Measurements from ENCODE around the gene ASB18. TPM values are rescaled to one million over a fixed set of nuclear protein-coding genes. Genes with fewer than 3 reads are reported as not detected.
A peak's percentile ranks its signal among the peaks of the same experiment; 100 is the strongest.

The ASB18 gene
- polyA plus RNA-seq, 1 experiment, result not detected

- Histone ChIP-seq H3K36me3 (ENCODE audit: control insufficient read depth, insufficient read depth, low read length) (no peaks in the 10 kb centered on the region), H3K4me3 (ENCODE audit: low read depth, low read length) (peak overlapping the region; percentile 24), H3K27me3 (ENCODE audit: control insufficient read depth, insufficient read depth, low read length) (peaks cover 43% of the 10 kb centered on the region)
- ChIA-PET POLR2A (no interaction called here), CTCF (no interaction called here)
- DNase-seq (ENCODE audit: low read depth), result no peak
- TF ChIP-seq CTCF (IDR thresholded peaks at IDR 0.05; ENCODE audit: insufficient read depth, low read depth, low read length), result no peak
These were observed 99.8 kb downstream of the ASB18 start for GRCh38 chr2:236164201-236164924.

- H3K27me3 ChIP-seq (ENCODE audit: control insufficient read depth, insufficient read depth, low read length), result peaks cover 41% of the 10 kb centered on the region
- ChIA-PET CTCF (interaction anchor here (0.5 to 1.6 kb wide), 3 partner anchors 14 to 401 kb away, joined by 3 to 8 read pairs (median 3); no protein-coding TSS in a partner anchor), POLR2A (no interaction called here)
- no peak for DNase-seq (ENCODE audit: low read depth)
- H3K36me3 ChIP-seq (ENCODE audit: control insufficient read depth, insufficient read depth, low read length), result no peaks in the 10 kb centered on the region
- peak overlapping the region; percentile 24 for H3K4me3 ChIP-seq (ENCODE audit: low read depth, low read length)
- no peak for TF ChIP-seq CTCF (IDR thresholded peaks at IDR 0.05; ENCODE audit: insufficient read depth, low read depth, low read length)
These were observed 100.6 kb downstream of the ASB18 start for GRCh38 chr2:236163471-236164200.

- H3K27me3 ChIP-seq (ENCODE audit: control insufficient read depth, insufficient read depth, low read length), result peaks cover 43% of the 10 kb centered on the region
- CTCF ChIA-PET, result interaction anchor here (0.5 to 1.6 kb wide), 3 partner anchors 15 to 401 kb away, joined by 3 to 8 read pairs (median 3); no protein-coding TSS in a partner anchor
- no peak overlapping the region for H3K4me3 ChIP-seq (ENCODE audit: low read depth, low read length)
These were observed 101.2 kb downstream of the ASB18 start for GRCh38 chr2:236162882-236163470.

GRCh38 chr2:236162031-236162845, 102.0 kb downstream of the ASB18 start:
- DNase-seq (ENCODE audit: low read depth), result no peak
- H3K4me3 ChIP-seq (ENCODE audit: low read depth, low read length), result no peak overlapping the region
- TF ChIP-seq CTCF (IDR thresholded peaks at IDR 0.05; ENCODE audit: insufficient read depth, low read depth, low read length), result no peak
- no peaks in the 10 kb centered on the region for H3K36me3 ChIP-seq (ENCODE audit: control insufficient read depth, insufficient read depth, low read length)
- ChIA-PET CTCF (interaction anchor here (1.5 to 1.6 kb wide), 2 partner anchors 15 to 19 kb away, joined by 3 to 8 read pairs; no protein-coding TSS in a partner anchor), POLR2A (interaction anchor here (0.5 kb wide), 1 partner anchor 27 kb away, joined by 3 read pairs; no protein-coding TSS in a partner anchor)
- peaks cover 42% of the 10 kb centered on the region for H3K27me3 ChIP-seq (ENCODE audit: control insufficient read depth, insufficient read depth, low read length)

More at GRCh38 chr2:236162882-236163470, 101.2 kb downstream of the ASB18 start:
- TF ChIP-seq CTCF (IDR thresholded peaks at IDR 0.05; ENCODE audit: insufficient read depth, low read depth, low read length), result no peak
- no peak for DNase-seq (ENCODE audit: low read depth)
- POLR2A ChIA-PET, result interaction anchor here (0.5 kb wide), 1 partner anchor 28 kb away, joined by 3 read pairs; no protein-coding TSS in a partner anchor
- no peaks in the 10 kb centered on the region for H3K36me3 ChIP-seq (ENCODE audit: control insufficient read depth, insufficient read depth, low read length)

Measured in BJ (cell line).